ENCODE results near the gene LILRB2. TPM values are rescaled to one million over a fixed set of nuclear protein-coding genes. Genes with fewer than 3 reads are reported as not detected.
"Not testable (repeated sequence)": the region's sequence is repeated elsewhere in the genome, so short reads cannot be mapped to it uniquely, and the experiment has no call there.

LILRB2 gene
- total and polyA plus RNA-seq, 9 of the 15 experiments (the other 6 are each of a cell fraction or from before 2014, with no cell fraction given) = not detected

DNA sequence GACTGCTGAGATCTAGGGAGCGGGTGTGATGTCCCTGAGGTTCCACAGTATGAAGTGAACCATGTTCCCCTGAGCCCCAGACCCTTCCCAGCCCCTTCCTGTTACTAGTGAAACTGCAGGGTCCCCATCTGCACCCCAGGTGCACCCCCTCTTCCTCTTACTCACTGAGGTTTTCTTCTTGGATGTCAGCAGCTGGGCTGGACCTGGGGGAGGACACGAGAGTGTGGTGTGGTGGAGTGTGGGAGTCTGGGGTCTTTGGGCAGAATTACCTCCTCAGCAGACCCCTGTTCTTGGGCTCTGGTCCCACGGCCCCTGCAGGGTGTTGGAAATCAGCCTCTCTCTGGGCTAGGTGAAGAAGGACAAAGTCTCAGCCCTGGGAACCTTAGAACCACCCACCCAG, 35.0 kb downstream of the LILRB2 start:
- Histone ChIP-seq H3K4me2 (ENCODE audit: insufficient read depth, low read length) (no peak overlapping the region), H3K9ac (ENCODE audit: insufficient read depth in 1 of 2, low read depth in 2 of 2, low read length in 2 of 2) (no peak overlapping the region), H4K20me1 (replicated peaks; ENCODE audit: control insufficient read depth, insufficient read depth, low read length) (no peaks in the 10 kb centered on the region), H3K9me1 (ENCODE audit: control insufficient read depth, insufficient read depth, low read length) (no peaks in the 10 kb centered on the region), H3K4me3 (no peak overlapping the region), H3K27me3 (ENCODE audit: control insufficient read depth in 2 of 2, insufficient read depth in 2 of 2, low read length in 2 of 2) (peaks cover 33 to 35% of the 10 kb centered on the region in 2 experiments), H3K9me3 (replicated peaks; ENCODE audit: control insufficient read depth, insufficient read depth, low read depth, low read length) (no peaks in the 10 kb centered on the region), H3K79me2 (ENCODE audit: control insufficient read depth, insufficient read depth, low read length) (no peaks in the 10 kb centered on the region), H3K36me3 (ENCODE audit: control insufficient read depth, insufficient read depth, low read length) (no peaks in the 10 kb centered on the region), H3K27ac (ENCODE audit: extremely low read depth, low read depth, low read length) (no peak overlapping the region), H3K4me1 (replicated peaks in 1 of 2; ENCODE audit: control insufficient read depth in 2 of 2, insufficient read depth in 2 of 2, low read length in 2 of 2) (no peaks in the 10 kb centered on the region; a peak in 1 of 5 replicates), H2AFZ (ENCODE audit: low read depth, low read length) (no peak overlapping the region)
- ChIA-PET CTCF (ENCODE audit: low intra/inter-chr PET ratio) (no interaction called here), POLR2A (no interaction called here)
- WGBS (ENCODE audit: insufficient coverage, low coverage, missing lambda C conversion rate) = 0% methylated on average over 2 of the region's 3 CpGs
- FAIRE-seq = no peak
- no peak for DNase-seq (ENCODE audit: extremely low read depth in 1 of 4, low spot score in 3 of 4)
- no peak for ATAC-seq
- TF ChIP-seq ZNF449 (CRISPR knock-in tag; IDR thresholded peaks at IDR 0.05) (no peak), JUND (IDR thresholded peaks at IDR 0.05; ENCODE audit: borderline replicate concordance, low read depth, low read length) (no peak), JUND (tag; IDR thresholded peaks at IDR 0.05; ENCODE audit: borderline replicate concordance, low read depth, low read length) (no peak)
- intact Hi-C loops (cut with micrococcal nuclease) = no loop called here
- no TSS peak for BruUV-seq (replicated peaks)
- in situ Hi-C loops (cut with MboI) = no loop called here

- H3K9ac ChIP-seq (ENCODE audit: insufficient read depth in 1 of 2, low read depth in 2 of 2, low read length in 2 of 2); H3K36me3 ChIP-seq (ENCODE audit: control insufficient read depth, insufficient read depth, low read length); intact Hi-C loops (cut with micrococcal nuclease); H3K9me3 ChIP-seq (replicated peaks; ENCODE audit: control insufficient read depth, insufficient read depth, low read depth, low read length); CTCF ChIA-PET (ENCODE audit: low intra/inter-chr PET ratio); H3K9me1 ChIP-seq (ENCODE audit: control insufficient read depth, insufficient read depth, low read length); DNase-seq (ENCODE audit: extremely low read depth in 1 of 4, low spot score in 3 of 4); H3K79me2 ChIP-seq (ENCODE audit: control insufficient read depth, insufficient read depth, low read length); H3K27ac ChIP-seq (ENCODE audit: extremely low read depth, low read depth, low read length); H3K4me3 ChIP-seq; H2AFZ ChIP-seq (ENCODE audit: low read depth, low read length); H3K4me2 ChIP-seq (ENCODE audit: insufficient read depth, low read length); ATAC-seq; in situ Hi-C loops (cut with MboI); FAIRE-seq; POLR2A ChIA-PET; H4K20me1 ChIP-seq (replicated peaks; ENCODE audit: control insufficient read depth, insufficient read depth, low read length); BruUV-seq (replicated peaks): not testable (repeated sequence)
- Histone ChIP-seq H3K4me1 (replicated peaks in 1 of 2; ENCODE audit: control insufficient read depth in 2 of 2, insufficient read depth in 2 of 2, low read length in 2 of 2) (peaks cover 0 to 14% of the 10 kb centered on the region in 2 experiments; a peak in 2 of 5 replicates), H3K27me3 (ENCODE audit: control insufficient read depth in 2 of 2, insufficient read depth in 2 of 2, low read length in 2 of 2) (peaks cover 30 to 43% of the 10 kb centered on the region in 2 experiments)
- 0% methylated on average over 3 of the region's 8 CpGs for WGBS (ENCODE audit: insufficient coverage, low coverage, missing lambda C conversion rate)
Measured at GRCh38 chr19:54243809-54244208, 37.1 kb downstream of the LILRB2 start.

- intact Hi-C loops (cut with micrococcal nuclease); H3K9me3 ChIP-seq (replicated peaks; ENCODE audit: control insufficient read depth, insufficient read depth, low read depth, low read length); H3K9ac ChIP-seq (ENCODE audit: insufficient read depth in 1 of 2, low read depth in 2 of 2, low read length in 2 of 2); in situ Hi-C loops (cut with MboI); DNase-seq (ENCODE audit: extremely low read depth in 1 of 4, low spot score in 3 of 4); H3K4me3 ChIP-seq; CTCF ChIA-PET (ENCODE audit: low intra/inter-chr PET ratio); H2AFZ ChIP-seq (ENCODE audit: low read depth, low read length); H3K27ac ChIP-seq (ENCODE audit: extremely low read depth, low read depth, low read length); H3K36me3 ChIP-seq (ENCODE audit: control insufficient read depth, insufficient read depth, low read length); H3K4me2 ChIP-seq (ENCODE audit: insufficient read depth, low read length); BruUV-seq (replicated peaks); H4K20me1 ChIP-seq (replicated peaks; ENCODE audit: control insufficient read depth, insufficient read depth, low read length); H3K9me1 ChIP-seq (ENCODE audit: control insufficient read depth, insufficient read depth, low read length); H3K79me2 ChIP-seq (ENCODE audit: control insufficient read depth, insufficient read depth, low read length); POLR2A ChIA-PET: not testable (repeated sequence)
- peak; percentile 23 for FAIRE-seq
- WGBS (ENCODE audit: insufficient coverage, low coverage, missing lambda C conversion rate) = 0% methylated on average over 3 of the region's 6 CpGs
- peak; percentile 45; the same call in 2 of the 3 replicates for ATAC-seq
- peaks cover 29 to 44% of the 10 kb centered on the region in 2 experiments for H3K27me3 ChIP-seq (ENCODE audit: control insufficient read depth in 2 of 2, insufficient read depth in 2 of 2, low read length in 2 of 2)
- peaks cover 0 to 14% of the 10 kb centered on the region in 2 experiments; a peak in 2 of 5 replicates for H3K4me1 ChIP-seq (replicated peaks in 1 of 2; ENCODE audit: control insufficient read depth in 2 of 2, insufficient read depth in 2 of 2, low read length in 2 of 2)
Measured at GRCh38 chr19:54242646-54243045, 38.3 kb downstream of the LILRB2 start, which contains the start of gene LILRA6. TSS of gene LILRA6 (minus strand) at chr19:54242790.
